Measurements from ENCODE around the gene PAN3.

Gene PAN3

DNA sequence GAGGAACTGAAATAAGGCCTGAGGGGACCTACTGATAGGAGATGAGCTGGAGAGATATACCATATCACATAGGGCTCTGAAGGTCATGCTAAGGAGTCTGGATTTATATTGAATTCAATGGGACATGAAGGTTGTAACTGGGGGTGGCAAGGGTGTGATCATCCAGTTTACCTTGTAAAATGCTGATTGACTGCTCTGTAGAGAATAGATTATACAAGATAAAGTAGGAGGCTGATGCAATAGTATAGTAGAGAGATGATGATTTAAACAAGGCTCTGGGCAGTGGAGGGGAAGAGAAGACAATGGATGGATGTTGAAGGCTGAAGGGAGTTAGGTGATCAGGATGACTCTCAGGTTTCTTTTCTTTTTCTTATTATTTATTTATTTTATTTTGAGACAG lies 18.0 kb upstream of the PAN3 start:
- H3K4me3 ChIP-seq (ENCODE audit: low read depth, low read length), result no peak overlapping the region
- DNase-seq (ENCODE audit: low read depth), result no peak
- TF ChIP-seq CTCF (conservative IDR thresholded peaks at IDR 0.05; ENCODE audit: low read depth, low read length), result no peak

DNA sequence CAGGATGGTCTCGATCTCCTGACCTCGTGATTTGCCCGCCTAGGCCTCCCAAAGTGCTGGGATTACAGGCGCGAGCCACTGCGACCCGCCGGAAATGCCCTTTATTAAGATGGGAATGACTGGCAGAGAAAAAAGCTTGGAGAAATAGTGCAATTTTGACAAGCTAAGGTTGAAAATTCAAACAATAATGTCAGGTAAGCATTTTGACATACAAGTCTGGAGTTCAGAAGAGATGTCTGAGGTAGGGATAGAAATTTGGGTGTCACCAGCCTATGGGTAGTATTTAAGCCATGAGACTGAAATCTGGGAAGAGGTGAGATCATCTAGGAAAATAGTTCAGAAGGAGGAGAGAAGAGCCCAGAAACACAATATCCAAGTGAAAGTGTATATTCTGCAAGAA lies 17.1 kb upstream of the PAN3 start:
- TF ChIP-seq CTCF (conservative IDR thresholded peaks at IDR 0.05; ENCODE audit: low read depth, low read length), result no peak
- no peak for DNase-seq (ENCODE audit: low read depth)
- H3K4me3 ChIP-seq (ENCODE audit: low read depth, low read length), result no peak overlapping the region

- TF ChIP-seq CTCF (conservative IDR thresholded peaks at IDR 0.05; ENCODE audit: low read depth, low read length), result no peak
Measured at GRCh38 chr13:28128030-28128429, 10.3 kb upstream of the PAN3 start.

GRCh38 chr13:28128926-28129325 lies 9.4 kb upstream of the PAN3 start:
- TF ChIP-seq CTCF (conservative IDR thresholded peaks at IDR 0.05; ENCODE audit: low read depth, low read length), result no peak
- DNase-seq (ENCODE audit: low read depth), result no peak
- no peak overlapping the region for H3K4me3 ChIP-seq (ENCODE audit: low read depth, low read length)

More at GRCh38 chr13:28128030-28128429, 10.3 kb upstream of the PAN3 start:
- H3K4me3 ChIP-seq (ENCODE audit: low read depth, low read length), result no peak overlapping the region
- DNase-seq (ENCODE audit: low read depth), result no peak

DNA sequence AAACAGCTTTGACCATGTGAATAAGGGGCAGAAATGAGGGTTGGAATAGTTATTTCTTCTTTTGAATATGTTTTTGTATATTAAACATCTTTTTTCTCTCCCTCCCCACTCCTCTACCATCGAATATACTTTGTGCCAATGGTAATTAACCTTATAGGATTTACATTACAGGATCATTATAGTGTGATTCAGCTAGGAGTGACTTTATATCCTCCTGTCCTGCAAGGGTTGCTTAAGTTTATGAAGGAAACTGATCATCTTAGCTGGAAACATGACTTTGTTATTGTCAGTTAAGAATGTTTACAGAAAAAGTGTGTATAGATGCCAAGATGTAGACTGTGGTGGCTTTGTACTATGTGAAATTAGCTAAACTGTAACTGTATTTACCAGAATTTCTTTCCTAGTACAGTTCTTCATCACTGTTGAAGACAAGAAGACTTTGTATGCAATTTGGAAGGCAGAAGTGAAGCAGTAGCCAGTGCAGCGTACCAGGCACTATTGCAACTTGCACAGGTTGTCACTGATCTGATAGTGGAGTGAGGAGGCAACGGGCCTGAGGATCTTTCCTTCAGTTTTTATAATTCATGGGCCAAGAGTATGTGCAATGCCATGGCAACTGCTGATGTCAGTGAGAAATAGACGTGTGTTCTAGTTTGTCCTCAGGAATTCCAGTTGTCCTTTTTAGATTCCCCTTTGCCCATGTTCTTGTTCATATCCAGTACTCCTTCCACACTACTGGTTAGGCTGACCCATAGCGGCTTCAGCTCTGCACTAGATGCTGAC lies 8.2 kb upstream of the PAN3 start:
- no peak for DNase-seq (ENCODE audit: low read depth)
- no peak overlapping the region for H3K4me3 ChIP-seq (ENCODE audit: low read depth, low read length)
- no peak for TF ChIP-seq CTCF (conservative IDR thresholded peaks at IDR 0.05; ENCODE audit: low read depth, low read length)

DNA sequence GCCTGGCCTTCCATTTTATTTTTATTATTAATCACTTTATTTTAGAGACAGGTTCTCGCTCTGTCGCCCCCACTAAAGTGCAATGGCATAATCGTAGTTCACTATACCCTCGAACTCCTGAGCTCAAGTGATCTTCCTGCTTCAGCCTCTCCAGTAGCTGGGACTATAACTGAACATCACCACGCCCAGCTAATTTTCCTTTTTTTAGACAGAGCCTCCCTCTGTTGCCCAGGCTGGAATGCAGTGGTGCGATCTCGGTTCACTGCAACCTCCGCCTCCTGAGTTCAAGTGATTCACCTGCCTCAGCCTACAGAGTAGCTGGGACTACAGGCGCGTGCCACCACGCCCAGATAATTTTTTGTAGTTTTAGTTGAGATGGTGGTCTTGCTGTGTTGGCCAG lies 6.7 kb upstream of the PAN3 start:
- no peak for TF ChIP-seq CTCF (conservative IDR thresholded peaks at IDR 0.05; ENCODE audit: low read depth, low read length)
- H3K4me3 ChIP-seq (ENCODE audit: low read depth, low read length), result no peak overlapping the region
- DNase-seq (ENCODE audit: low read depth), result no peak

- H3K4me3 ChIP-seq (ENCODE audit: low read depth, low read length), result peak overlapping the region; percentile 78
Measured at GRCh38 chr13:28136916-28137315, 1.4 kb upstream of the PAN3 start.

More at GRCh38 chr13:28136916-28137315, 1.4 kb upstream of the PAN3 start:
- TF ChIP-seq CTCF (conservative IDR thresholded peaks at IDR 0.05; ENCODE audit: low read depth, low read length), result no peak
- no peak for DNase-seq (ENCODE audit: low read depth)

Measured in choroid plexus epithelial cell (primary cell).